ENCODE results near the gene CACNA1C. TPM values are rescaled to one million over a fixed set of nuclear protein-coding genes. Genes with fewer than 3 reads are reported as not detected.
"Not testable (repeated sequence)": the region's sequence is repeated elsewhere in the genome, so short reads cannot be mapped to it uniquely, and the experiment has no call there.

Gene CACNA1C
- total RNA-seq, 2 donors from 2014 or later: 8.1 to 18.2 TPM

- no peak for TF ChIP-seq POLR2A (IDR thresholded peaks at IDR 0.05)
- TF ChIP-seq CTCF (IDR thresholded peaks at IDR 0.05): no peak
- TF ChIP-seq POLR2AphosphoS5 (IDR thresholded peaks at IDR 0.05): no peak
- intact Hi-C loops (cut with DNase I): no loop called here
- H3K27me3 ChIP-seq (replicated peaks; ENCODE audit: insufficient read depth): no peaks in the 10 kb centered on the region
- no peak for DNase-seq (ENCODE audit: low spot score)
- H3K4me1 ChIP-seq (replicated peaks): no peaks in the 10 kb centered on the region
- no peaks in the 10 kb centered on the region for H3K36me3 ChIP-seq
- H3K9me3 ChIP-seq: no peaks in the 10 kb centered on the region
- WGBS: 58% methylated on average over 11 of the region's 11 CpGs
- no peak overlapping the region for H3K4me3 ChIP-seq
- no peak overlapping the region for H3K27ac ChIP-seq
Observed at GRCh38 chr12:2737656-2738241, 685.0 kb downstream of the CACNA1C start.

DNA sequence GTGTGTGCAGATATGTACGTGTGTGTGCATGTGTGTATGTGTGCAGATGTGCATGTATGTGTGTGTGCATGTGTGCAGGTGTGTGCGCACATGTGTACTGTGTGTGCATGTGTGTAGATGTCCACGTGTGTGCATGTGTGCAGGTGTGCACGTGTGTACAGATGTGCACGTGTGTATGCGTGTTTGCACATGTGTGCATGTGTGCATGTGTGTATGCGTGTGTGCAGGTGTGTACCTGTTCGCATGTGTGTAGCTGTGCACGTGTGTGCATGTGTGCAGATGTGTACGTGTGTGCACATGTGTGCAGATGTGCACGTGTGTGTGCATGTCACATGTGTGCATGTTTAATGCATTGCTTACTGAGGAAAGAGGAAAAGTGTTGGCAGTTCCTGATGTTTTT is 686.3 kb downstream of the CACNA1C start:
- no peaks in the 10 kb centered on the region for H3K36me3 ChIP-seq
- H3K27ac ChIP-seq: no peak overlapping the region
- DNase-seq (ENCODE audit: low spot score): no peak
- intact Hi-C loops (cut with DNase I): no loop called here
- no peaks in the 10 kb centered on the region for H3K4me1 ChIP-seq (replicated peaks)
- 70% methylated on average over 11 of the region's 11 CpGs for WGBS
- no peaks in the 10 kb centered on the region for H3K9me3 ChIP-seq
- H3K27me3 ChIP-seq (replicated peaks; ENCODE audit: insufficient read depth): no peaks in the 10 kb centered on the region
- no peak for TF ChIP-seq CTCF (IDR thresholded peaks at IDR 0.05)
- TF ChIP-seq POLR2A (IDR thresholded peaks at IDR 0.05): no peak
- no peak for TF ChIP-seq POLR2AphosphoS5 (IDR thresholded peaks at IDR 0.05)
- H3K4me3 ChIP-seq: no peak overlapping the region

DNA sequence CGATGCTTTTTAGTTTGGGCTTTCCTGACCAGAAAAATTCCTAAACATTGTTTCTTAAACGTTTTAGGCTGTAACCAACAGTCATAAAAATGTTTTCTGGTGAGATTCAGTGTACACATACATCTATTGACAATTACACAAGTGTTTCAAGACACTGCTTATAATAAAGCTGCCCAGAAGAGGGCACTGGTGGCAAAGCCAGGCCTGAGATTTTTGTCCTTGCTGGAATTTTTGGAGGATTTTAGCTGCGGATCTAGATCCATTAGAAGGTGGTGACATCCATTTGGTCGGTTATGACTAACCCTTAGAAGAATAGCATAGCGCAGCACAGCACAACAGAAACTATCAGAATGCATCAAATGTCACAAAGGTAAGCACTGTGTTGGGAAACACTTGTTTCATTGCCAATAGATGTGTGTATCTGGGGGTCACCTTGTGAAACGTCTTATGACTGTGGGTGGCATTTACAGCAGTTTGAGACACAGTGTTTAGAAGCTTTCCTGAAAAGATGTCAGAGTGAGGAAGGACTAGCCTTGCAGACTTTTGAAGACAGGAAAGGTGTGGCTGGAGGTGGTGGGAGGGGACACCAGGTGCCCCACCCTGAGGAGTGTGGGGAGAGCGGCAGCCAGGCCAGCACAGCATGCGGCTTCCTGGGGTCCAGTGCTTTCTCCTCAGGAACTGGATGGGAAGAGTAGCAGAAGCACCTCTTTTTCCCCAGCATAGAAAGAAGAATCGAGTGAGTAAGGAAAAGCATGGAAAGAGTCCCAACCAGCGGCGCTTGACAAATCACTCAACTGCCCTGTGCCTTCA is 687.2 kb downstream of the CACNA1C start:
- H3K4me1 ChIP-seq (replicated peaks): no peaks in the 10 kb centered on the region
- no peak overlapping the region for H3K4me3 ChIP-seq
- peak; percentile 10 for DNase-seq (ENCODE audit: low spot score)
- no peaks in the 10 kb centered on the region for H3K27me3 ChIP-seq (replicated peaks; ENCODE audit: insufficient read depth)
- no peaks in the 10 kb centered on the region for H3K36me3 ChIP-seq
- intact Hi-C loops (cut with DNase I): no loop called here
- TF ChIP-seq POLR2A (IDR thresholded peaks at IDR 0.05) (no peak), CTCF (IDR thresholded peaks at IDR 0.05) (peak in 3 of 4 experiments; percentile 52 to 70 (median 57)), POLR2AphosphoS5 (IDR thresholded peaks at IDR 0.05) (no peak)
- H3K27ac ChIP-seq: no peak overlapping the region
- no peaks in the 10 kb centered on the region for H3K9me3 ChIP-seq
- WGBS: 43% methylated on average over 11 of the region's 11 CpGs

- H3K4me1 ChIP-seq (replicated peaks); H3K36me3 ChIP-seq; H3K9me3 ChIP-seq; intact Hi-C loops (cut with DNase I); H3K27me3 ChIP-seq (replicated peaks; ENCODE audit: insufficient read depth); H3K27ac ChIP-seq; H3K4me3 ChIP-seq; DNase-seq (ENCODE audit: low spot score): not testable (repeated sequence)
- 48% methylated on average over 7 of the region's 10 CpGs for WGBS
Observed at GRCh38 chr12:2742037-2742436, 689.2 kb downstream of the CACNA1C start.

GRCh38 chr12:2743478-2743877 is 690.7 kb downstream of the CACNA1C start:
- intact Hi-C loops (cut with DNase I): no loop called here
- Histone ChIP-seq H3K4me1 (replicated peaks) (no peaks in the 10 kb centered on the region), H3K4me3 (no peak overlapping the region), H3K36me3 (no peaks in the 10 kb centered on the region), H3K27ac (no peak overlapping the region), H3K9me3 (no peaks in the 10 kb centered on the region), H3K27me3 (replicated peaks; ENCODE audit: insufficient read depth) (no peaks in the 10 kb centered on the region)
- no peak for DNase-seq (ENCODE audit: low spot score)
- WGBS: 86% methylated on average over 6 of the region's 6 CpGs
- TF ChIP-seq POLR2AphosphoS5 (IDR thresholded peaks at IDR 0.05) (no peak), POLR2A (IDR thresholded peaks at IDR 0.05) (no peak), CTCF (IDR thresholded peaks at IDR 0.05) (no peak)
